SHP77 treated with DMSO at 0.1 percent for 48 hours (cell line): ENCODE results near the gene KCNK10.

Experiments
- DNase-seq: peaks from one replicate; lab custom pipeline; 2025; lab: John Stamatoyannopoulos, UW

The KCNK10 gene

GRCh38 chr14:88181072-88181471, 142.0 kb downstream of the KCNK10 start:
- DNase-seq: no peak

- no peak for DNase-seq
Measured at GRCh38 chr14:88179716-88180115, 143.4 kb downstream of the KCNK10 start.

GRCh38 chr14:88170333-88170732, 152.7 kb downstream of the KCNK10 start:
- DNase-seq: no peak

- no peak for DNase-seq
Measured at GRCh38 chr14:88168498-88169165, 154.4 kb downstream of the KCNK10 start.

GRCh38 chr14:88168025-88168424, 155.0 kb downstream of the KCNK10 start:
- no peak for DNase-seq

- DNase-seq: no peak
Measured at GRCh38 chr14:88166616-88167015, 156.5 kb downstream of the KCNK10 start.

GRCh38 chr14:88164906-88165534, 158.0 kb downstream of the KCNK10 start:
- no peak for DNase-seq

- DNase-seq: no peak
Measured at GRCh38 chr14:88163731-88164255, 159.3 kb downstream of the KCNK10 start.

GRCh38 chr14:88156127-88156526, 166.9 kb downstream of the KCNK10 start:
- no peak for DNase-seq

GRCh38 chr14:88154926-88155325, 168.1 kb downstream of the KCNK10 start:
- DNase-seq: no peak

- no peak for DNase-seq
Measured at GRCh38 chr14:88154321-88154720, 168.7 kb downstream of the KCNK10 start.

GRCh38 chr14:88146881-88147649, 176.0 kb downstream of the KCNK10 start:
- no peak for DNase-seq

- no peak for DNase-seq
Measured at GRCh38 chr14:88143810-88144209, 179.3 kb downstream of the KCNK10 start.

GRCh38 chr14:88142997-88143396, 180.1 kb downstream of the KCNK10 start:
- no peak for DNase-seq

GRCh38 chr14:88140874-88141273, 182.2 kb downstream of the KCNK10 start:
- no peak for DNase-seq

- DNase-seq: no peak
Measured at GRCh38 chr14:88137327-88137726, 185.7 kb downstream of the KCNK10 start.
